ENCODE measurements around the gene KLHDC10. TPM values are rescaled to one million over a fixed set of nuclear protein-coding genes. Genes with fewer than 3 reads are reported as not detected.

The KLHDC10 gene
- polyA plus RNA-seq, 1 donor (not counting 4 experiments of a cell fraction or from before 2014, with no cell fraction given): 22.7 TPM

- no peak for FAIRE-seq
- no peaks in the 10 kb centered on the region for H3K27me3 ChIP-seq (ENCODE audit: control insufficient read depth, extremely low read depth, insufficient read depth, low read length)
- no peaks in the 10 kb centered on the region for H3K9me1 ChIP-seq (ENCODE audit: control insufficient read depth, extremely low read depth, insufficient read depth, low read length)
- H3K4me2 ChIP-seq (ENCODE audit: control insufficient read depth, extremely low read depth, insufficient read depth, low read depth, low read length): no peak overlapping the region
- H3K9ac ChIP-seq (ENCODE audit: control insufficient read depth, extremely low read depth, insufficient read depth, low read length): no peak overlapping the region
- H2AFZ ChIP-seq (ENCODE audit: control insufficient read depth, low read length): no peak overlapping the region
- no peaks in the 10 kb centered on the region for H4K20me1 ChIP-seq (ENCODE audit: control insufficient read depth, extremely low read depth, insufficient read depth, low read length)
- TF ChIP-seq EZH2 (IDR thresholded peaks at IDR 0.05; ENCODE audit: low read length) (no peak), CTCF (optimal IDR thresholded peaks at IDR 0.05 in 1 of 3, IDR thresholded peaks at IDR 0.05 in 1 of 3, conservative IDR thresholded peaks at IDR 0.05 in 1 of 3; ENCODE audit: extremely low read depth in 1 of 3, insufficient read depth in 2 of 3, low read length in 3 of 3) (no peak)
- no peaks in the 10 kb centered on the region for H3K9me3 ChIP-seq (ENCODE audit: control insufficient read depth, low read depth, low read length)
- peaks cover 5 to 11% of the 10 kb centered on the region in 2 experiments for H3K36me3 ChIP-seq (ENCODE audit: control insufficient read depth in 2 of 2, extremely low read depth in 1 of 2, insufficient read depth in 2 of 2, low read length in 2 of 2)
- dilution Hi-C loops (cut with MboI; ENCODE audit: extremely low pct_ligation_motif_present, low sequenced_read_pairs): no loop called here
- DNase-seq (ENCODE audit: low read depth, low spot score): no peak
- no peak overlapping the region for H3K27ac ChIP-seq (ENCODE audit: control insufficient read depth, insufficient read depth, low read length)
- H3K79me2 ChIP-seq (ENCODE audit: control insufficient read depth, insufficient read depth, low read length): no peaks in the 10 kb centered on the region
- no peak overlapping the region for H3K4me3 ChIP-seq (ENCODE audit: control insufficient read depth in 2 of 3, extremely low read depth in 1 of 3, insufficient read depth in 2 of 3, low read depth in 1 of 3, low read length in 3 of 3)
- H3K4me1 ChIP-seq (ENCODE audit: control insufficient read depth, extremely low read depth, insufficient read depth, low read length): no peaks in the 10 kb centered on the region
These were observed 90.1 kb downstream of the KLHDC10 start for GRCh38 chr7:130160455-130160854.

- peaks cover 5 to 11% of the 10 kb centered on the region in 2 experiments for H3K36me3 ChIP-seq (ENCODE audit: control insufficient read depth in 2 of 2, extremely low read depth in 1 of 2, insufficient read depth in 2 of 2, low read length in 2 of 2)
- TF ChIP-seq EZH2 (IDR thresholded peaks at IDR 0.05; ENCODE audit: low read length): no peak
- no peak for TF ChIP-seq CTCF (optimal IDR thresholded peaks at IDR 0.05 in 1 of 3, IDR thresholded peaks at IDR 0.05 in 1 of 3, conservative IDR thresholded peaks at IDR 0.05 in 1 of 3; ENCODE audit: extremely low read depth in 1 of 3, insufficient read depth in 2 of 3, low read length in 3 of 3)
- dilution Hi-C loops (cut with MboI; ENCODE audit: extremely low pct_ligation_motif_present, low sequenced_read_pairs): no loop called here
These were observed 91.9 kb downstream of the KLHDC10 start for GRCh38 chr7:130162196-130162595.

More at GRCh38 chr7:130162196-130162595, 91.9 kb downstream of the KLHDC10 start:
- H3K27ac ChIP-seq (ENCODE audit: control insufficient read depth, insufficient read depth, low read length): no peak overlapping the region
- no peaks in the 10 kb centered on the region for H3K27me3 ChIP-seq (ENCODE audit: control insufficient read depth, extremely low read depth, insufficient read depth, low read length)
- no peak overlapping the region for H3K9ac ChIP-seq (ENCODE audit: control insufficient read depth, extremely low read depth, insufficient read depth, low read length)
- no peak overlapping the region for H3K4me2 ChIP-seq (ENCODE audit: control insufficient read depth, extremely low read depth, insufficient read depth, low read depth, low read length)
- H3K9me3 ChIP-seq (ENCODE audit: control insufficient read depth, low read depth, low read length): no peaks in the 10 kb centered on the region
- H3K9me1 ChIP-seq (ENCODE audit: control insufficient read depth, extremely low read depth, insufficient read depth, low read length): no peaks in the 10 kb centered on the region
- no peaks in the 10 kb centered on the region for H3K4me1 ChIP-seq (ENCODE audit: control insufficient read depth, extremely low read depth, insufficient read depth, low read length)
- no peak overlapping the region for H2AFZ ChIP-seq (ENCODE audit: control insufficient read depth, low read length)
- DNase-seq (ENCODE audit: low read depth, low spot score): no peak
- no peak overlapping the region for H3K4me3 ChIP-seq (ENCODE audit: control insufficient read depth in 2 of 3, extremely low read depth in 1 of 3, insufficient read depth in 2 of 3, low read depth in 1 of 3, low read length in 3 of 3)
- H3K79me2 ChIP-seq (ENCODE audit: control insufficient read depth, insufficient read depth, low read length): no peaks in the 10 kb centered on the region
- no peaks in the 10 kb centered on the region for H4K20me1 ChIP-seq (ENCODE audit: control insufficient read depth, extremely low read depth, insufficient read depth, low read length)
- no peak for FAIRE-seq
